ENCODE data around the gene OCIAD2. TPM values are rescaled to one million over a fixed set of nuclear protein-coding genes. Genes with fewer than 3 reads are reported as not detected.
"Not testable (repeated sequence)": the region's sequence is repeated elsewhere in the genome, so short reads cannot be mapped to it uniquely, and the experiment has no call there.

Gene OCIAD2
- total RNA-seq, 1 donor from 2014 or later = 108 TPM

GRCh38 chr4:48896845-48897244 lies 9.7 kb downstream of the OCIAD2 start:
- H3K9me3 Mint-ChIP-seq (ENCODE audit: low read depth) = no peaks in the 10 kb centered on the region
- H3K36me3 Mint-ChIP-seq (ENCODE audit: insufficient read depth) = peaks cover 42% of the 10 kb centered on the region
- no peak overlapping the region for H3K4me3 Mint-ChIP-seq (ENCODE audit: low read depth)
- H3K27ac Mint-ChIP-seq = no peak overlapping the region
- no peaks in the 10 kb centered on the region for H3K27me3 Mint-ChIP-seq
- H3K4me1 Mint-ChIP-seq (ENCODE audit: low read depth) = no peaks in the 10 kb centered on the region
- no peak for DNase-seq (ENCODE audit: low spot score, unreplicated experiment)
- no peak for TF ChIP-seq CTCF (IDR thresholded peaks at IDR 0.05; ENCODE audit: unreplicated experiment)

GRCh38 chr4:48891028-48891619 lies 15.4 kb downstream of the OCIAD2 start:
- peaks cover 71% of the 10 kb centered on the region for H3K36me3 Mint-ChIP-seq (ENCODE audit: insufficient read depth)
- H3K4me1 Mint-ChIP-seq (ENCODE audit: low read depth) = no peaks in the 10 kb centered on the region
- H3K27me3 Mint-ChIP-seq = no peaks in the 10 kb centered on the region
- no peak for TF ChIP-seq CTCF (IDR thresholded peaks at IDR 0.05; ENCODE audit: unreplicated experiment)
- peaks cover 18% of the 10 kb centered on the region for H3K9me3 Mint-ChIP-seq (ENCODE audit: low read depth)
- no peak for DNase-seq (ENCODE audit: low spot score, unreplicated experiment)
- no peak overlapping the region for H3K27ac Mint-ChIP-seq
- no peak overlapping the region for H3K4me3 Mint-ChIP-seq (ENCODE audit: low read depth)

- not testable (repeated sequence) for H3K27ac Mint-ChIP-seq; H3K4me1 Mint-ChIP-seq (ENCODE audit: low read depth)
Observed at GRCh38 chr4:48889750-48890149, 16.8 kb downstream of the OCIAD2 start.

GRCh38 chr4:48881646-48882045 lies 24.9 kb downstream of the OCIAD2 start:
- H3K27ac Mint-ChIP-seq; H3K27me3 Mint-ChIP-seq; DNase-seq (ENCODE audit: low spot score, unreplicated experiment); H3K4me3 Mint-ChIP-seq (ENCODE audit: low read depth); H3K4me1 Mint-ChIP-seq (ENCODE audit: low read depth); H3K36me3 Mint-ChIP-seq (ENCODE audit: insufficient read depth); H3K9me3 Mint-ChIP-seq (ENCODE audit: low read depth): not testable (repeated sequence)

More at GRCh38 chr4:48889750-48890149, 16.8 kb downstream of the OCIAD2 start:
- peaks cover 18% of the 10 kb centered on the region for H3K9me3 Mint-ChIP-seq (ENCODE audit: low read depth)
- H3K27me3 Mint-ChIP-seq; DNase-seq (ENCODE audit: low spot score, unreplicated experiment); H3K4me3 Mint-ChIP-seq (ENCODE audit: low read depth): not testable (repeated sequence)
- peaks cover 61% of the 10 kb centered on the region for H3K36me3 Mint-ChIP-seq (ENCODE audit: insufficient read depth)

GRCh38 chr4:48879561-48880442 lies 26.8 kb downstream of the OCIAD2 start:
- no peak for DNase-seq (ENCODE audit: low spot score, unreplicated experiment)
- H3K4me3 Mint-ChIP-seq (ENCODE audit: low read depth) = no peak overlapping the region
- H3K27me3 Mint-ChIP-seq = no peaks in the 10 kb centered on the region

More at GRCh38 chr4:48879561-48880442, 26.8 kb downstream of the OCIAD2 start:
- Mint-ChIP-seq H3K27ac (no peak overlapping the region), H3K9me3 (ENCODE audit: low read depth) (no peaks in the 10 kb centered on the region), H3K4me1 (ENCODE audit: low read depth) (peaks cover 4% of the 10 kb centered on the region), H3K36me3 (ENCODE audit: insufficient read depth) (peaks cover 3% of the 10 kb centered on the region)
- no peak for TF ChIP-seq CTCF (IDR thresholded peaks at IDR 0.05; ENCODE audit: unreplicated experiment)
